ENCODE measurements around the gene SNX25.

The SNX25 gene

GRCh38 chr4:185382754-185383153 is 173.4 kb downstream of the SNX25 start:
- DNase-seq = no peak
- intact Hi-C loops (cut with DNase I) = no loop called here

GRCh38 chr4:185383451-185383850 is 174.1 kb downstream of the SNX25 start:
- no peak for DNase-seq
- intact Hi-C loops (cut with DNase I) = no loop called here

- no peak for DNase-seq
- intact Hi-C loops (cut with DNase I) = no loop called here
These were observed 174.7 kb downstream of the SNX25 start for GRCh38 chr4:185384061-185384460.

GRCh38 chr4:185384930-185385331 is 175.5 kb downstream of the SNX25 start:
- intact Hi-C loops (cut with DNase I) = no loop called here
- DNase-seq = no peak

- no peak for DNase-seq
- intact Hi-C loops (cut with DNase I) = no loop called here
These were observed 178.6 kb downstream of the SNX25 start for GRCh38 chr4:185387957-185388356.

- intact Hi-C loops (cut with DNase I) = no loop called here
- DNase-seq = no peak
These were observed 181.5 kb downstream of the SNX25 start for GRCh38 chr4:185390941-185391340.

- intact Hi-C loops (cut with DNase I) = no loop called here
- no peak for DNase-seq
These were observed 182.8 kb downstream of the SNX25 start for GRCh38 chr4:185392156-185392555.

- DNase-seq = peak in 2 of 42 donors; percentile 15 to 16
- intact Hi-C loops (cut with DNase I) = loop anchor here (5.0 kb wide), 1 partner anchor 192 kb away; the partner anchor contains the start of gene CFAP97
These were observed 185.3 kb downstream of the SNX25 start for GRCh38 chr4:185394568-185395237.

GRCh38 chr4:185395238-185395955 is 186.0 kb downstream of the SNX25 start, which contains the start of gene LRP2BP:
LRP2BP (minus strand) TSS chr4:185395924; CDS start chr4:185378186, 17,738 bp downstream.
- no peak for DNase-seq
- intact Hi-C loops (cut with DNase I) = loop anchor here (5.0 kb wide), 1 partner anchor 193 kb away; the partner anchor contains the start of gene CFAP97

- intact Hi-C loops (cut with DNase I) = loop anchor here (5.0 kb wide), 1 partner anchor 194 kb away; the partner anchor contains the start of gene CFAP97
- peak; percentile 93 to 99 (median 98) for DNase-seq
These were observed 186.7 kb downstream of the SNX25 start for GRCh38 chr4:185395956-185396723.

GRCh38 chr4:185396724-185397385 is 187.5 kb downstream of the SNX25 start, which contains the start of gene ANKRD37:
ANKRD37 (plus strand) TSS chr4:185396841; CDS start chr4:185396924, 83 bp downstream.
- peak in 23 of 42 donors; percentile 14 to 63 (median 42) for DNase-seq
- intact Hi-C loops (cut with DNase I) = loop anchor here (5.0 kb wide), 1 partner anchor 195 kb away; the partner anchor contains the start of gene CFAP97

GRCh38 chr4:185398618-185399017 is 189.2 kb downstream of the SNX25 start:
- no peak for DNase-seq
- intact Hi-C loops (cut with DNase I) = loop anchor here (5.0 kb wide), 1 partner anchor 196 kb away; the partner anchor contains the start of gene CFAP97

- no peak for DNase-seq
- intact Hi-C loops (cut with DNase I) = loop anchor here (5.0 kb wide), 1 partner anchor 197 kb away; the partner anchor contains the start of gene CFAP97
These were observed 190.1 kb downstream of the SNX25 start for GRCh38 chr4:185399466-185399865.

GRCh38 chr4:185404031-185404430 is 194.6 kb downstream of the SNX25 start:
- DNase-seq = no peak
- intact Hi-C loops (cut with DNase I) = no loop called here

- DNase-seq = no peak
- intact Hi-C loops (cut with DNase I) = no loop called here
These were observed 196.1 kb downstream of the SNX25 start for GRCh38 chr4:185405296-185405999.

- DNase-seq = no peak
- intact Hi-C loops (cut with DNase I) = no loop called here
These were observed 199.0 kb downstream of the SNX25 start for GRCh38 chr4:185408432-185408831.

- intact Hi-C loops (cut with DNase I) = no loop called here
- DNase-seq = no peak
These were observed 202.5 kb downstream of the SNX25 start for GRCh38 chr4:185411849-185412248.

GRCh38 chr4:185412412-185412811 is 203.0 kb downstream of the SNX25 start:
- DNase-seq = no peak
- intact Hi-C loops (cut with DNase I) = no loop called here
